Calu3 (cell line): ENCODE data around the gene FMC1. TPM values are rescaled to one million over a fixed set of nuclear protein-coding genes. Genes with fewer than 3 reads are reported as not detected.
A peak's percentile ranks its signal among the peaks of the same experiment; 100 is the strongest.

Experiments
- Bru-seq: library from RNA; stranded (reverse); fragments of 400-500 nt; gene quantifications from one replicate; lab custom pipeline; 2021; lab: Mats Ljungman, UMichigan
- BruChase-seq, 2 experiments: library from RNA; stranded (reverse); fragments of 400-500 nt; gene quantifications; one replicate each; lab custom pipeline; 2021; lab: Mats Ljungman, UMichigan
- BruUV-seq: library from RNA; stranded (reverse); fragments of 400-500 nt; replicated peaks from 2 replicates; lab custom pipeline; 2021; lab: Mats Ljungman, UMichigan
- CTCF ChIA-PET: fragments of 300-600 bp; sonication (Branson Sonifier 250); formaldehyde crosslinking; loops from one replicate; lab custom pipeline; 2022; ENCODE audit warnings: antibody characterized with exemption; lab: Charles Lee
- DNase-seq: peaks from one replicate; pipeline ENCODE4 v3.0.0; 2022
- H3K27ac Mint-ChIP-seq: one replicate; pipeline ENCODE4 v1.8.0; 2022; ENCODE audit warnings: mixed read lengths; ENCODE audit not compliant: unreplicated experiment
- H3K27me3 Mint-ChIP-seq: one replicate; pipeline ENCODE4 v1.8.0; 2022; ENCODE audit warnings: mixed read lengths; ENCODE audit not compliant: unreplicated experiment
- H3K36me3 Mint-ChIP-seq: one replicate; pipeline ENCODE4 v1.8.0; 2022; ENCODE audit warnings: mild to moderate bottlenecking, moderate library complexity, mixed read lengths; ENCODE audit not compliant: insufficient read depth, unreplicated experiment
- H3K4me1 Mint-ChIP-seq: one replicate; pipeline ENCODE4 v1.8.0; 2022; ENCODE audit warnings: mild to moderate bottlenecking, low read depth, mixed read lengths; ENCODE audit not compliant: unreplicated experiment
- H3K4me3 Mint-ChIP-seq: one replicate; pipeline ENCODE4 v1.8.0; 2022; ENCODE audit warnings: mild to moderate bottlenecking, low read depth, moderate library complexity, mixed read lengths; ENCODE audit not compliant: unreplicated experiment
- H3K9me3 Mint-ChIP-seq: one replicate; pipeline ENCODE4 v1.8.0; 2022; ENCODE audit warnings: low read depth, mixed read lengths; ENCODE audit not compliant: unreplicated experiment
- intact Hi-C: fragments of 100-400 bp; cut with micrococcal nuclease; formaldehyde crosslinking; loops from one replicate; pipeline ENCODE4 v1.10.0; 2022; ENCODE audit not compliant: unreplicated experiment
- long read RNA-seq: library from polyadenylated mRNA; stranded (forward); transcript quantifications from one replicate; pipeline ENCODE4 v2.0.0, GENCODE V29; 2022
- total RNA-seq: library from RNA; stranded (reverse); gene quantifications from 2 replicates; pipeline ENCODE4 v1.2.3, GENCODE V29; 2022
- TF ChIP-seq, protein P1 (sequence below): fragments of 200-600 bp; IDR thresholded peaks from one replicate; pipeline ENCODE4 v1.8.0; 2022; ENCODE audit warnings: antibody characterized with exemption; ENCODE audit not compliant: unreplicated experiment

Gene FMC1, protein sequence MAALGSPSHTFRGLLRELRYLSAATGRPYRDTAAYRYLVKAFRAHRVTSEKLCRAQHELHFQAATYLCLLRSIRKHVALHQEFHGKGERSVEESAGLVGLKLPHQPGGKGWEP
- total RNA-seq: 2.9 and 9.1 TPM in 2 replicates
- Bru-seq, nascent RNA: percentile 68 among the genes with signal in this experiment
- percentile 59 among the genes with signal in this experiment for BruChase-seq, experiment 1, labeled RNA remaining after a 6-hour chase
- percentile 50 among the genes with signal in this experiment for BruChase-seq, experiment 2, labeled RNA remaining after a 2-hour chase
- long read RNA-seq, transcript FMC1-201 (2 exons, 1,210 nt): major isoform, 26 of 26 reads
- long read RNA-seq, partial matches to known transcripts: 0 of 26 reads
- long read RNA-seq, other reads (novel, unspliced or antisense): 0 of 26 reads

GRCh38 chr7:139341058-139341775, at the start of gene FMC1:
Gene FMC1 (plus strand): TSS chr7:139341337. CDS start chr7:139341385, 48 bp downstream.
- peak; percentile 90 for DNase-seq
- CTCF ChIA-PET: no interaction called here
- Mint-ChIP-seq H3K27me3 (peaks cover 13% of the 10 kb centered on the region), H3K36me3 (peaks cover 36% of the 10 kb centered on the region), H3K27ac (peak within 1 kb of the TSS; percentile 100), H3K9me3 (peaks cover 4% of the 10 kb centered on the region), H3K4me3 (peak within 1 kb of the TSS; percentile 94), H3K4me1 (peaks cover 25% of the 10 kb centered on the region)
- intact Hi-C loops: loop anchor here (1.0 kb wide), 1 partner anchor 18 kb away; the partner anchor contains the start of gene LUC7L2
- TF ChIP-seq, protein P1, sequence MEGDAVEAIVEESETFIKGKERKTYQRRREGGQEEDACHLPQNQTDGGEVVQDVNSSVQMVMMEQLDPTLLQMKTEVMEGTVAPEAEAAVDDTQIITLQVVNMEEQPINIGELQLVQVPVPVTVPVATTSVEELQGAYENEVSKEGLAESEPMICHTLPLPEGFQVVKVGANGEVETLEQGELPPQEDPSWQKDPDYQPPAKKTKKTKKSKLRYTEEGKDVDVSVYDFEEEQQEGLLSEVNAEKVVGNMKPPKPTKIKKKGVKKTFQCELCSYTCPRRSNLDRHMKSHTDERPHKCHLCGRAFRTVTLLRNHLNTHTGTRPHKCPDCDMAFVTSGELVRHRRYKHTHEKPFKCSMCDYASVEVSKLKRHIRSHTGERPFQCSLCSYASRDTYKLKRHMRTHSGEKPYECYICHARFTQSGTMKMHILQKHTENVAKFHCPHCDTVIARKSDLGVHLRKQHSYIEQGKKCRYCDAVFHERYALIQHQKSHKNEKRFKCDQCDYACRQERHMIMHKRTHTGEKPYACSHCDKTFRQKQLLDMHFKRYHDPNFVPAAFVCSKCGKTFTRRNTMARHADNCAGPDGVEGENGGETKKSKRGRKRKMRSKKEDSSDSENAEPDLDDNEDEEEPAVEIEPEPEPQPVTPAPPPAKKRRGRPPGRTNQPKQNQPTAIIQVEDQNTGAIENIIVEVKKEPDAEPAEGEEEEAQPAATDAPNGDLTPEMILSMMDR: peak; percentile 34
- BruUV-seq: TSS peak; percentile 87

DNA sequence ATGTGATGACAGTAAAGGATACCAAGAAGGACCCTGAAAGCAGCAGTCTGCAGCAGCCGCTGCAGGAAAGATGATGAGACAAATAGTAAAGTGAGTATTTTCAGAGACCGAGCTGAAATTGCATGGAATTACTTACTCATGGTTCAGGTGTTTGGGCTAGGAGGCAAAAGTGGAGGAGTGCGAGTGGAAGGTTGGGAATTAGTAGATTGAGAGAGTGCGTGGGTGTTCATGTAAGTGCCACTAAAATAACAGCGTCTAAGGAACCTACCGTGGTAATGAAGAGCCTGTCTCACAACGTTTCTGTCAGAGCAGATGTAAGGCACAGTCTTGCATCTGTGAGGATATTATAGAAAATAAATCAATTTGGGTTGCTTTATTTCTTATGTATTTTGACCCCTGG, 48.3 kb upstream of the FMC1 start:
- BruUV-seq: no TSS peak
- Mint-ChIP-seq H3K27ac (no peak overlapping the region), H3K4me1 (peaks cover 14% of the 10 kb centered on the region), H3K36me3 (peaks cover 11% of the 10 kb centered on the region), H3K27me3 (no peaks in the 10 kb centered on the region), H3K9me3 (no peaks in the 10 kb centered on the region), H3K4me3 (no peak overlapping the region)
- no peak for DNase-seq
- CTCF ChIA-PET: no interaction called here
- TF ChIP-seq, protein P1: no peak
- intact Hi-C loops: no loop called here

DNA sequence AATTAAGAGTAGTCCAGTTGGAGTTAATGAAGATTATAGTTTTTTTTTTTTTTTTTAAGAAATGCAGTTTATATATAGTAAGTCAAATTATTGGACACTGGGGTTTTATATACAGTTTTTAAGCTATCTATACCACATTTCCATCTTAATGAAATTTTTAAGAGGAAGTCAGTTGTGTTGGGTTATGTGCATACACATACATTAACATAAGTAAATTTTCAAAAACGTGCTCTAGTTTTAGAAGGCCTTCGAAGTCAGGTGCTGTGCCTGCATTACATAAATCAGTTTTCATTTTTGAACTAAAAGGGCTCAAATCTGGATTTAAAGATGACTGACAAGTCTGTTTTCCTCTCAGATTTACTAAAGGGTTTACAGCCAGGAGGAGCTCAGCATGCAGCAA, 47.6 kb upstream of the FMC1 start:
- Mint-ChIP-seq H3K27ac (no peak overlapping the region), H3K9me3 (no peaks in the 10 kb centered on the region), H3K27me3 (no peaks in the 10 kb centered on the region), H3K36me3 (peaks cover 11% of the 10 kb centered on the region), H3K4me3 (no peak overlapping the region), H3K4me1 (peaks cover 20% of the 10 kb centered on the region)
- CTCF ChIA-PET: no interaction called here
- intact Hi-C loops: no loop called here
- TF ChIP-seq, protein P1: no peak
- no TSS peak for BruUV-seq
- no peak for DNase-seq

DNA sequence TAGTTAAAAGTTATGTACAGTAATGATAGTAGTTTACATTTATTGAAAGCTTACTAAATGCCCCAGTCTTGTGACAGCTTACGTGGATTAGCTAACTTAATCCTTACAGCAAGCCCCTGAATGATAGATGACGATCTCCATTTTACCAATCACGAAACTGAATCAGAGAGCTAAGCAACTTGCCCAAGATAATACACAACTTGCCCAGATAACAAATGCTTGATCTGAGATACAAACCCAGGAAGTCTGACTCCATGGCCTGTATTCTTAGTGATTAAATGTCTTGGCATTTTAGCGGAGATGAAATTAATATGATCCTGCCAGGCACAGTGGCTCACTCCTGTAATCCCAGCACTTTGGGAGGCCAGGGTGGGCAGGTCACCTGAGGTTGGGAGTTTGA, 46.9 kb upstream of the FMC1 start:
- no peak overlapping the region for H3K27ac Mint-ChIP-seq
- TF ChIP-seq, protein P1: no peak
- BruUV-seq: no TSS peak

More for the DNA sequence above, 46.9 kb upstream of the FMC1 start:
- H3K4me1 Mint-ChIP-seq: peaks cover 20% of the 10 kb centered on the region
- H3K4me3 Mint-ChIP-seq: no peak overlapping the region
- intact Hi-C loops: no loop called here
- no peak for DNase-seq
- no peaks in the 10 kb centered on the region for H3K9me3 Mint-ChIP-seq
- peaks cover 11% of the 10 kb centered on the region for H3K36me3 Mint-ChIP-seq
- CTCF ChIA-PET: interaction anchor here (0.5 kb wide), 1 partner anchor 429 kb away, joined by 3 read pairs; no protein-coding TSS in a partner anchor
- H3K27me3 Mint-ChIP-seq: no peaks in the 10 kb centered on the region
